Rectal smooth muscle tissue (tissue), 1 donor: ENCODE data around the gene MGRN1.

Experiments used
- H3K27ac ChIP-seq: one replicate; pipeline ENCODE4 v1.7.0; 2013; ENCODE audit warnings: low read depth, low read length, inconsistent platforms
- H3K27me3 ChIP-seq: one replicate; pipeline ENCODE4 v1.7.0; 2013; ENCODE audit warnings: low read length; ENCODE audit not compliant: control insufficient read depth, insufficient read depth
- H3K36me3 ChIP-seq: one replicate; pipeline ENCODE4 v1.7.0; 2013; ENCODE audit warnings: low read length; ENCODE audit not compliant: control insufficient read depth, insufficient read depth
- H3K4me1 ChIP-seq: one replicate; pipeline ENCODE4 v1.7.0; 2013; ENCODE audit warnings: low read length; ENCODE audit not compliant: control insufficient read depth, insufficient read depth
- H3K4me3 ChIP-seq: one replicate; pipeline ENCODE4 v1.7.0; 2013; ENCODE audit warnings: low read length
- H3K9ac ChIP-seq: one replicate; pipeline ENCODE4 v1.7.0; 2013; ENCODE audit warnings: low read length

The MGRN1 gene

DNA sequence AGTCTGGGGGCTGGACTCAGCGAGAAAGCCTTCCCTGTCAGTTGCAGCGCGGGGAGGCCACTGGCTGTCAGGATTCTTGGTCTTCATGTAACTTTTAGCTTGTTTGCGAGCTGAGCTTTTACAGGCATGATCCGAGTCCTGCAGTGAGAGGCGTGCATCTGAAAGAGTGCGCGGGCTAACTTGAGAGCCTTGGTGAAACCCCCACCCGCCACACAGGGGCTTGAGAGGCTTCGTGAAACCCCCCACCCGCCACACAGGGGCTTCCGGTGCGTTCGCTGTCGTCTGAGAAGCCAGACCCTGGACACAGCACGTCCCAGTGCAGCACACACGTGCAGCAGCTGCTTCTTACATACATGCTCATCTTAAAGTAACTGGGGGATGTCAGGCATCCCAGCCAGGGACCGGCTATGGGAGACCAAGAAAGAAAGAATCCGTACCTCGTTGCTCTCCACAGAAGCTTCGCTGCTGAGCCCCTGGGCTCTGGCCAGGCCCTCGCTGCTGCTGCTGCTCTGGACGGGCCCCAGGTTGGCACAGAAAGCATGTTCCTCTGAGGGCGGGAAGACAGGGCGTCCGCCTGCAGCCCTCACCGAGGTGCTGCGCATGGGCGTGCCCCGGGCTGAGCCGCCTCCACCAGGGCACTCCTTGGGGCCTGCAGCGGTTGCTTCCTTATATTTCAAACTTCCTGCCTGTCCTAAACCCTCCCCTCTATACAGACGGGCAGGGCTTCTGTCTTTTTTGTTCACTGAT, 76.5 kb downstream of the MGRN1 start:
- no peaks in the 10 kb centered on the region for H3K4me1 ChIP-seq
- H3K9ac ChIP-seq, result no peak overlapping the region
- peaks cover 41% of the 10 kb centered on the region for H3K36me3 ChIP-seq
- no peak overlapping the region for H3K4me3 ChIP-seq
- H3K27ac ChIP-seq, result no peak overlapping the region
- no peaks in the 10 kb centered on the region for H3K27me3 ChIP-seq

DNA sequence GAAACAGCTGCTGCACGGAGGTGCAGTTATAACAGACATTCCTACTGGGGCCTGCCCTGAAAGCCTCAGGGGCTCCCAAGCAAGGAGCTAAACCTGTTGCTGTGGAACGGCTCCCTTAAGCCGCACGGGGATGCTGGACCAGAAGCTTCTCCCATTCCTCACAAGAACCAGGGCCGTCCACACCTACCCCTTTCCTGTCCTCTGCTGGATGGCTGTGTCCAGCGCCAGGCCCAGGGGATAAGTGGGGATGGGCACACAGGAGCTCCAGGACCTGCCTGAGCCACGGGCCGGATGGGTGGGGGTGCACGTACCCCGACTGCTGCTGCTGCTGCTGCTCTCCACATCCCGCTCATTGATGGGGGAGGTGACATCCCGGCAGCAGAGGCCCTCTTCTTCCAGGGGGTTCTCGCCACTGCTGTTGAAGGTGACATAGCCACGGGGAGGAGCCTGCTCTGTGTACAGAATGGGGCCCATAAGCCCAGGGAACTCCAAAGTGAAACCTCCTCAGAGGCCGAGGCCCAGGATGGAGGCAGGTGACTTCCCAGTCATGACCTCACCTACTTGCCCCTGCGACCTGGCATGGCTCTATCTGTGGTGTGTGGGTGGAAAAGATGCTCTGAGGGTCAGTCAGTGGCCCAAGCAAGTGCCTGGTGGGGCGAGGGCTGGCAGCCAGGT, 77.3 kb downstream of the MGRN1 start:
- H3K27ac ChIP-seq, result no peak overlapping the region
- H3K36me3 ChIP-seq, result peaks cover 38% of the 10 kb centered on the region
- H3K4me1 ChIP-seq, result no peaks in the 10 kb centered on the region
- H3K27me3 ChIP-seq, result no peaks in the 10 kb centered on the region
- H3K9ac ChIP-seq, result no peak overlapping the region
- no peak overlapping the region for H3K4me3 ChIP-seq

GRCh38 chr16:4702466-4702808, 77.8 kb downstream of the MGRN1 start:
- Histone ChIP-seq H3K4me3 (no peak overlapping the region), H3K4me1 (no peaks in the 10 kb centered on the region), H3K36me3 (peaks cover 39% of the 10 kb centered on the region), H3K27ac (no peak overlapping the region), H3K9ac (no peak overlapping the region), H3K27me3 (no peaks in the 10 kb centered on the region)

- no peaks in the 10 kb centered on the region for H3K27me3 ChIP-seq
- no peak overlapping the region for H3K27ac ChIP-seq
- peaks cover 31% of the 10 kb centered on the region for H3K36me3 ChIP-seq
- no peaks in the 10 kb centered on the region for H3K4me1 ChIP-seq
- no peak overlapping the region for H3K9ac ChIP-seq
- no peak overlapping the region for H3K4me3 ChIP-seq
Measured at GRCh38 chr16:4703906-4704305, 79.3 kb downstream of the MGRN1 start.

DNA sequence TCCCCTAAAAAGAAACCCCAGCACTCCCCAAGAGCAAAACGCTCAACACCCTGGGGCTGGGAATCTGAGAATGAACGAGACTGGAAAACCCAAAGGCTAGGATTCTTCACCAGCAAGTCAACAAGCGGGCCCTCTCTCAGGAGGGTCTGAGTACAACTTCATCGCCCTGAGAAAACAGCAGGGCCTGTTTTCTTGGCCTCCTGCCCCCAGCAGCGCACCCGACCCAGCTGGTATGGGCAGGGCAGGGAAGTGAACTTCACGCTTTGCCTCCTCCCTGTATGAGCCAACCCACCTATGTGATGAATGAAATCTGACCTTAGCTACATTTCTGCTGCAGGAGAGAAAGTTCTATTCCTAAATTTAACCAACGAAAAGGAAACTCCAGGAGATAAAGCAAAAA, 79.9 kb downstream of the MGRN1 start:
- Histone ChIP-seq H3K9ac (no peak overlapping the region), H3K4me1 (no peaks in the 10 kb centered on the region), H3K4me3 (no peak overlapping the region), H3K36me3 (peaks cover 27% of the 10 kb centered on the region), H3K27me3 (no peaks in the 10 kb centered on the region), H3K27ac (no peak overlapping the region)

DNA sequence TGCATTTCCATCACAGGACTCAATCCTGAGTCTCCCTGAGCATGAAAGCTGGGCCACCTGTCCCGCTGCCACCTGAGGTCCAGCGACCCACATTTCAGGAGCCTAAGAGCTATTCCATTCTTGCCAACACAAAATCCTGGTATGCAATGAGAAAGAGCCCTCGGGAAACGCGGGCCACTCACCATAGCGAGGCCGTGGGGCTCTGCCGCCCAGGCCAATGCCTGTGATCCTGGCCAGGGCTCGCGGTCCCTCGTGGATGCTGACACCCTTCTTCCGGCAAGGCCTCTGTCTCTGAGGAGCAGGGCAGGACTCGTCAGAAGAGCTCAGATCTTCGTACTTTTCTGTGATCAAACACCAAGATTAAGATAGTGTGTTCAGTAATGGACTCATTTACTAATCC, 80.3 kb downstream of the MGRN1 start:
- peaks cover 25% of the 10 kb centered on the region for H3K36me3 ChIP-seq
- no peaks in the 10 kb centered on the region for H3K4me1 ChIP-seq
- no peak overlapping the region for H3K27ac ChIP-seq

DNA sequence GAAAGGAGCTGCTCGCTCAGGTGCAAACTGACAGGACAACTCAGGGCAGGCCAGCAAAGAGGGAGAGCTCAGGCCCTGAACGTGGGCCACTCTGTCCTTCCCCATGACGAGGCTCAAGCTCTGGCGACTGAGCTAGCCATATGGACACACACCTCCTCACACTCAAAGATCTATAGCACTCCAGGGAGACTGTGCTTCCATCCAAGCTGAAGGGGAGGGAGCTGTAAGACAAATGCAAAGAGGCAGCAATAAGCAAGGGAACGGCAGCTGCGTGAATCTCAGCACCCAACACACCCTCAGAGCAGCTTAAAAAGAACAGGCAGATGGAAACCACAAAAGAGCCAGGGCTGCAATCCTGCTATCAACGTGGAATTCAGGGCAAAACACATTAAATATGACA, 82.2 kb downstream of the MGRN1 start:
- Histone ChIP-seq H3K4me3 (no peak overlapping the region), H3K9ac (no peak overlapping the region), H3K27me3 (no peaks in the 10 kb centered on the region), H3K4me1 (no peaks in the 10 kb centered on the region), H3K27ac (no peak overlapping the region), H3K36me3 (peaks cover 19% of the 10 kb centered on the region)

More for the DNA sequence above, 80.3 kb downstream of the MGRN1 start:
- no peak overlapping the region for H3K4me3 ChIP-seq
- H3K9ac ChIP-seq, result no peak overlapping the region
- no peaks in the 10 kb centered on the region for H3K27me3 ChIP-seq

DNA sequence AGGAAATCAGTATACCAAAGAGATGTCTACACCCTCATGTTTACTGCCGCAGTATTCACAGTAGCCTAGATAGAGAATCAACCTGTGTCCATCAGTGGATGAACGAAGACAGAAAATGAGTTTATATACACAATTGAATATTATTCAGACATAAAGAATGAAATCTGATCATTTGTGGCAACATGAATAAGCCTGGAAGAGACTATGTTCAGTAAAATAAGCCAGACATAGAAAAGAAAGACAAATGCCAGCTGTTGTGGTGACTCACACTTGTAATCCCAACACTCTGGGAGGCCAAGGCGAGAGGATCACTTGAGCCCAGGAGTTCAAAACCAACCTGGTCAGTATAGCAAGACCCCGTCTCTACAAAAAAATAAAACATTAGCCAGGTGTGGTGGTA, 84.9 kb downstream of the MGRN1 start:
- H3K36me3 ChIP-seq, result peaks cover 11% of the 10 kb centered on the region
- no peak overlapping the region for H3K27ac ChIP-seq
- H3K4me1 ChIP-seq, result no peaks in the 10 kb centered on the region
- H3K4me3 ChIP-seq, result no peak overlapping the region
- H3K27me3 ChIP-seq, result no peaks in the 10 kb centered on the region
- H3K9ac ChIP-seq, result no peak overlapping the region

- Histone ChIP-seq H3K27ac (no peak overlapping the region), H3K4me3 (no peak overlapping the region), H3K4me1 (no peaks in the 10 kb centered on the region), H3K36me3 (peaks cover 9% of the 10 kb centered on the region), H3K9ac (no peak overlapping the region), H3K27me3 (no peaks in the 10 kb centered on the region)
Measured at GRCh38 chr16:4713663-4714501, 89.3 kb downstream of the MGRN1 start.

DNA sequence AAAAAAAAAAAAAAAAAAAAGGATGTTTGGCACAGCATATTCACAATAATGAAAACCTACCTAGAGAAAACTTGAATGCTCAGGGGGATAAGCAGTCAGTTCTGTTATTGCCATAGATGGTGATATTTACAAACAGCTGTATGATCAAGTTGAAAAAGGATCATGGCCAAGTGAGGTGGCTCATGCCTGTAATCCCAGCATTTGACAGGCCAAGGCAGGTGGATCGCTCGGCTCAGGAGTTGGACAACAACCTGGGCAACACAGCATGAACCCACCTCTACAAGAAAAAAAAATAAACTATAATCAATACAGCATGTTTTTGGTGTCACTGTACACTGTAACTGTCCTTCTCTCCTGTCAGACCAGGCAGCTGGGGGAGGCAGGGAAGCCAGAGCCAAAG, 90.4 kb downstream of the MGRN1 start:
- Histone ChIP-seq H3K4me1 (no peaks in the 10 kb centered on the region), H3K4me3 (no peak overlapping the region), H3K27ac (no peak overlapping the region), H3K27me3 (no peaks in the 10 kb centered on the region), H3K36me3 (peaks cover 9% of the 10 kb centered on the region), H3K9ac (no peak overlapping the region)

DNA sequence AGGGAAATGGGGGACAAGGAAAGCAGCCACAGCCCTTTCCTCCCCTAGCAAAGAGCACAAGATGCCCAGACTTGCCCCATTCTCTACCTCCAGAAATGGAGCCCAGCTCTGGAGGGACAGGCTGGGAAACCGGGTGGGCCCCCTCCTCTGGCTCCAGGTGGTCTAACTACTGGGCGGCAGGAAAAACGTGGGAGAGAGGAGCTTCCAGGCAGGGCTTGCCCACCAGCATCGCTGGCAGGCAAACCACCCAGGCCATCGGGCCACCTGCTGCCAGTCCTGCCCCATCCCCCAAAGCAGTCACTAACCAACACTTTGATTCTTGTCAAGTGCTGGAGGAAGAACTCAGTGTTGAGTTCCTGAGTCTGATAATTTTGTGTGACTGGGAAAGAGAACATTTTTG, 93.8 kb downstream of the MGRN1 start:
- H3K27ac ChIP-seq, result no peak overlapping the region
- no peaks in the 10 kb centered on the region for H3K4me1 ChIP-seq
- H3K9ac ChIP-seq, result no peak overlapping the region
- H3K4me3 ChIP-seq, result no peak overlapping the region
- peaks cover 7% of the 10 kb centered on the region for H3K36me3 ChIP-seq
- no peaks in the 10 kb centered on the region for H3K27me3 ChIP-seq

GRCh38 chr16:4723071-4723767, 98.6 kb downstream of the MGRN1 start:
- Histone ChIP-seq H3K27ac (no peak overlapping the region), H3K4me3 (no peak overlapping the region), H3K4me1 (no peaks in the 10 kb centered on the region), H3K9ac (no peak overlapping the region), H3K27me3 (no peaks in the 10 kb centered on the region), H3K36me3 (peaks cover 13% of the 10 kb centered on the region)
